Type B pancreatic cell (in vitro differentiated cells): ENCODE data around the gene EMP2. TPM values are rescaled to one million over a fixed set of nuclear protein-coding genes. Genes with fewer than 3 reads are reported as not detected.

Experiments
- DNase-seq: peaks from one replicate; pipeline ENCODE4 v3.0.0; 2021; ENCODE audit warnings: mixed read lengths; ENCODE audit not compliant: unreplicated experiment; ENCODE audit errors: extremely low spot score
- H3K27ac Mint-ChIP-seq: 2 replicates; pipeline ENCODE4 v1.8.0; 2021; ENCODE audit warnings: mild to moderate bottlenecking, mixed read lengths
- H3K27me3 Mint-ChIP-seq: 2 replicates; pipeline ENCODE4 v1.8.0; 2021; ENCODE audit warnings: mixed read lengths
- H3K36me3 Mint-ChIP-seq: 2 replicates; pipeline ENCODE4 v1.8.0; 2021; ENCODE audit warnings: mixed read lengths
- H3K4me1 Mint-ChIP-seq: one replicate; pipeline ENCODE4 v1.8.0; 2021; ENCODE audit warnings: mixed read lengths; ENCODE audit not compliant: unreplicated experiment
- H3K4me3 Mint-ChIP-seq: 2 replicates; pipeline ENCODE4 v1.8.0; 2021; ENCODE audit warnings: mild to moderate bottlenecking, mixed read lengths
- H3K9me3 Mint-ChIP-seq: 2 replicates; pipeline ENCODE4 v1.8.0; 2021; ENCODE audit warnings: mixed read lengths
- CTCF ChIP-seq: fragments of 200-600 bp; sonication (generic); conservative IDR thresholded peaks from 2 replicates; pipeline ENCODE4 v1.5.0; 2021; ENCODE audit warnings: antibody characterized with exemption, mild to moderate bottlenecking
- total RNA-seq: library from RNA; stranded (reverse); gene quantifications from 2 replicates; pipeline ENCODE4 v1.2.1, GENCODE V29; 2021; ENCODE audit warnings: low replicate concordance

EMP2 gene
- total RNA-seq, 1 donor from 2014 or later = 36.3 TPM

- Mint-ChIP-seq H3K9me3 (peaks cover 4% of the 10 kb centered on the region), H3K27me3 (no peaks in the 10 kb centered on the region), H3K4me3 (no peak overlapping the region), H3K36me3 (peaks cover 14% of the 10 kb centered on the region), H3K27ac (no peak overlapping the region), H3K4me1 (peaks cover 8% of the 10 kb centered on the region)
- DNase-seq = no peak
- no peak for TF ChIP-seq CTCF
These were observed 37.0 kb downstream of the EMP2 start for GRCh38 chr16:10543231-10543977.

GRCh38 chr16:10541366-10541765 lies 39.0 kb downstream of the EMP2 start:
- DNase-seq = no peak
- H3K4me1 Mint-ChIP-seq = peaks cover 8% of the 10 kb centered on the region
- H3K9me3 Mint-ChIP-seq = no peaks in the 10 kb centered on the region
- H3K4me3 Mint-ChIP-seq = no peak overlapping the region
- peaks cover 13% of the 10 kb centered on the region for H3K36me3 Mint-ChIP-seq
- H3K27me3 Mint-ChIP-seq = no peaks in the 10 kb centered on the region
- H3K27ac Mint-ChIP-seq = no peak overlapping the region
- no peak for TF ChIP-seq CTCF

GRCh38 chr16:10539793-10540192 lies 40.6 kb downstream of the EMP2 start:
- H3K27ac Mint-ChIP-seq = no peak overlapping the region

GRCh38 chr16:10539236-10539635 lies 41.2 kb downstream of the EMP2 start:
- Mint-ChIP-seq H3K4me3 (no peak overlapping the region), H3K27ac (peak overlapping the region; percentile 87), H3K27me3 (no peaks in the 10 kb centered on the region), H3K4me1 (peaks cover 8% of the 10 kb centered on the region), H3K9me3 (no peaks in the 10 kb centered on the region), H3K36me3 (peaks cover 16% of the 10 kb centered on the region)
- TF ChIP-seq CTCF = no peak
- no peak for DNase-seq

More at GRCh38 chr16:10539793-10540192, 40.6 kb downstream of the EMP2 start:
- no peak for TF ChIP-seq CTCF
- no peaks in the 10 kb centered on the region for H3K9me3 Mint-ChIP-seq
- no peak overlapping the region for H3K4me3 Mint-ChIP-seq
- H3K36me3 Mint-ChIP-seq = peaks cover 16% of the 10 kb centered on the region
- no peak for DNase-seq
- H3K4me1 Mint-ChIP-seq = peaks cover 8% of the 10 kb centered on the region
- H3K27me3 Mint-ChIP-seq = no peaks in the 10 kb centered on the region

GRCh38 chr16:10538583-10538982 lies 41.8 kb downstream of the EMP2 start:
- H3K9me3 Mint-ChIP-seq = no peaks in the 10 kb centered on the region
- no peak for DNase-seq
- no peak overlapping the region for H3K4me3 Mint-ChIP-seq
- H3K27me3 Mint-ChIP-seq = no peaks in the 10 kb centered on the region
- peaks cover 16% of the 10 kb centered on the region for H3K36me3 Mint-ChIP-seq
- no peak for TF ChIP-seq CTCF
- H3K27ac Mint-ChIP-seq = peak overlapping the region; percentile 26
- H3K4me1 Mint-ChIP-seq = peaks cover 8% of the 10 kb centered on the region
